Skeletal muscle cell (primary cell): ENCODE data around the gene SEMA3E.

Experiments used
- DNase-seq: peaks from one replicate; pipeline ENCODE4 v3.0.0-alpha.2; 2010; ENCODE audit warnings: low read depth
- H3K4me3 ChIP-seq: 2 replicates; pipeline ENCODE4 v1.5.1; 2011; ENCODE audit warnings: low read depth, mild to moderate bottlenecking, control low read depth, low read length, moderate library complexity

The SEMA3E gene

GRCh38 chr7:83509255-83510021, 139.5 kb downstream of the SEMA3E start:
- H3K4me3 ChIP-seq = no peak overlapping the region
- no peak for DNase-seq

- H3K4me3 ChIP-seq = no peak overlapping the region
- DNase-seq = no peak
Measured at GRCh38 chr7:83504330-83504729, 144.6 kb downstream of the SEMA3E start.

GRCh38 chr7:83502636-83503035, 146.3 kb downstream of the SEMA3E start:
- DNase-seq = no peak
- no peak overlapping the region for H3K4me3 ChIP-seq

- no peak for DNase-seq
- no peak overlapping the region for H3K4me3 ChIP-seq
Measured at GRCh38 chr7:83494683-83495082, 154.3 kb downstream of the SEMA3E start.

- no peak for DNase-seq
- no peak overlapping the region for H3K4me3 ChIP-seq
Measured at GRCh38 chr7:83492802-83493201, 156.1 kb downstream of the SEMA3E start.

GRCh38 chr7:83487801-83488200, 161.1 kb downstream of the SEMA3E start:
- H3K4me3 ChIP-seq = no peak overlapping the region
- DNase-seq = no peak

GRCh38 chr7:83486957-83487356, 162.0 kb downstream of the SEMA3E start:
- DNase-seq = no peak
- no peak overlapping the region for H3K4me3 ChIP-seq

- no peak for DNase-seq
- H3K4me3 ChIP-seq = no peak overlapping the region
Measured at GRCh38 chr7:83486536-83486935, 162.4 kb downstream of the SEMA3E start.

GRCh38 chr7:83484826-83485225, 164.1 kb downstream of the SEMA3E start:
- H3K4me3 ChIP-seq = no peak overlapping the region
- DNase-seq = no peak

GRCh38 chr7:83484266-83484665, 164.7 kb downstream of the SEMA3E start:
- DNase-seq = no peak
- H3K4me3 ChIP-seq = no peak overlapping the region

GRCh38 chr7:83478616-83479015, 170.3 kb downstream of the SEMA3E start:
- H3K4me3 ChIP-seq = no peak overlapping the region
- DNase-seq = no peak

- DNase-seq = no peak
- no peak overlapping the region for H3K4me3 ChIP-seq
Measured at GRCh38 chr7:83476511-83477050, 172.4 kb downstream of the SEMA3E start.

- H3K4me3 ChIP-seq = no peak overlapping the region
- DNase-seq = no peak
Measured at GRCh38 chr7:83475420-83475819, 173.5 kb downstream of the SEMA3E start.

GRCh38 chr7:83472376-83472775, 176.6 kb downstream of the SEMA3E start:
- no peak overlapping the region for H3K4me3 ChIP-seq
- no peak for DNase-seq

- DNase-seq = no peak
- no peak overlapping the region for H3K4me3 ChIP-seq
Measured at GRCh38 chr7:83469491-83469890, 179.4 kb downstream of the SEMA3E start.

GRCh38 chr7:83469076-83469475, 179.9 kb downstream of the SEMA3E start:
- DNase-seq = no peak
- H3K4me3 ChIP-seq = no peak overlapping the region

GRCh38 chr7:83468251-83468739, 180.6 kb downstream of the SEMA3E start:
- peak; percentile 95 for DNase-seq
- H3K4me3 ChIP-seq = no peak overlapping the region

- DNase-seq = no peak
- H3K4me3 ChIP-seq = no peak overlapping the region
Measured at GRCh38 chr7:83467493-83467892, 181.4 kb downstream of the SEMA3E start.

- H3K4me3 ChIP-seq = no peak overlapping the region
- no peak for DNase-seq
Measured at GRCh38 chr7:83466956-83467355, 182.0 kb downstream of the SEMA3E start.

- no peak overlapping the region for H3K4me3 ChIP-seq
- no peak for DNase-seq
Measured at GRCh38 chr7:83466187-83466923, 182.6 kb downstream of the SEMA3E start.

GRCh38 chr7:83465643-83466042, 183.3 kb downstream of the SEMA3E start:
- no peak overlapping the region for H3K4me3 ChIP-seq
- DNase-seq = no peak
